ENCODE data around the gene IZUMO4.
"Not testable (repeated sequence)": the region's sequence is repeated elsewhere in the genome, so short reads cannot be mapped to it uniquely, and the experiment has no call there.

IZUMO4 gene

GRCh38 chr19:2083174-2083854 is 13.4 kb upstream of the IZUMO4 start:
- DNase-seq = no peak

- DNase-seq = no peak
Observed at GRCh38 chr19:2084993-2085720, 11.6 kb upstream of the IZUMO4 start.

GRCh38 chr19:2086695-2087620 is 9.8 kb upstream of the IZUMO4 start:
- not testable (repeated sequence) for DNase-seq

- DNase-seq = no peak
Observed at GRCh38 chr19:2087621-2088100, 9.1 kb upstream of the IZUMO4 start.

- no peak for DNase-seq
Observed at GRCh38 chr19:2089001-2089711, 7.6 kb upstream of the IZUMO4 start.

GRCh38 chr19:2089727-2090053 is 7.0 kb upstream of the IZUMO4 start:
- no peak for DNase-seq

GRCh38 chr19:2091926-2092525 is 4.7 kb upstream of the IZUMO4 start:
- DNase-seq = not testable (repeated sequence)

- DNase-seq = peak; percentile 71
Observed at GRCh38 chr19:2096034-2096479, 658 bp upstream of the IZUMO4 start, which contains the start of gene MOB3A. MOB3A (minus strand) TSS chr19:2096326; CDS start chr19:2078560, 17,766 bp downstream.

GRCh38 chr19:2097203-2097885 is 629 bp downstream of the IZUMO4 start:
- DNase-seq = no peak

GRCh38 chr19:2097886-2098327 is 1.2 kb downstream of the IZUMO4 start:
- DNase-seq = no peak

GRCh38 chr19:2099054-2099501 is 2.4 kb downstream of the IZUMO4 start:
- no peak for DNase-seq

- DNase-seq = no peak
Observed at GRCh38 chr19:2099937-2100718, 3.4 kb downstream of the IZUMO4 start.

GRCh38 chr19:2100719-2101061 is 4.0 kb downstream of the IZUMO4 start:
- DNase-seq = no peak

- no peak for DNase-seq
Observed at GRCh38 chr19:2101417-2102335, 5.0 kb downstream of the IZUMO4 start.

- DNase-seq = no peak
Observed at GRCh38 chr19:2103045-2103707, 6.5 kb downstream of the IZUMO4 start.

GRCh38 chr19:2108251-2109016 is 11.7 kb downstream of the IZUMO4 start:
- no peak for DNase-seq

- DNase-seq = no peak
Observed at GRCh38 chr19:2109046-2109864, 12.5 kb downstream of the IZUMO4 start.
